A549 (cell line): ENCODE results near the gene VWF. TPM values are rescaled to one million over a fixed set of nuclear protein-coding genes. Genes with fewer than 3 reads are reported as not detected.
A peak's percentile ranks its signal among the peaks of the same experiment; 100 is the strongest.

ENCODE experiments used
- ATAC-seq, 2 experiments: fragments of 200-7000 bp in 1 of 2; fragments of >200 bp in 1 of 2; cut with Nextera tagmentation in 1 of 2; cut with Tn5 transposase in 1 of 2; 3 replicates each; pipeline versions ENCODE4 v1.8.0 to v1.9.1; 2018 to 2020; ENCODE audit warnings: mild to moderate bottlenecking in 1 of 2, moderate library complexity in 1 of 2
- CTCF ChIA-PET: fragments of 300-600 bp; sonication (Branson Sonifier 250); formaldehyde crosslinking; extraction: SDS; loops from one replicate; lab custom pipeline; 2021; ENCODE audit warnings: antibody characterized with exemption, inconsistent platforms; lab: Yijun Ruan, JAX
- POLR2A ChIA-PET: fragments of 350-600 bp; formaldehyde crosslinking; extraction: SDS; loops from one replicate; lab custom pipeline; 2021; ENCODE audit warnings: antibody characterized with exemption, inconsistent platforms; lab: Yijun Ruan, JAX
- DNase-seq, 2 experiments: peaks; one replicate each; pipeline versions ENCODE4 v3.0.0 to v3.0.0-alpha.2; 2011 to 2016; ENCODE audit warnings: low read depth in 1 of 2, low spot score in 1 of 2
- FAIRE-seq: peaks from 2 replicates; lab custom pipeline; 2011; peaks lifted over from hg19 to GRCh38; lab: Jason Lieb, UNC
- H3K27ac ChIP-seq, 2 experiments: fragments of >200 bp; sonication (Bioruptor Twin); formaldehyde crosslinking; 3 replicates each; pipeline ENCODE4 v1.5.1; 2016 to 2017
- H3K4me1 ChIP-seq: fragments of >200 bp; sonication (Bioruptor Twin); formaldehyde crosslinking; 3 replicates; pipeline ENCODE4 v1.6.1; 2016
- H3K4me2 ChIP-seq: fragments of >200 bp; sonication (Bioruptor Twin); formaldehyde crosslinking; 3 replicates; pipeline ENCODE4 v1.6.1; 2016
- H3K4me3 ChIP-seq: fragments of >200 bp; sonication (Bioruptor Twin); formaldehyde crosslinking; 3 replicates; pipeline ENCODE4 v1.5.1; 2016
- H3K9me3 ChIP-seq: fragments of >200 bp; sonication (Bioruptor Twin); formaldehyde crosslinking; 3 replicates; pipeline ENCODE4 v1.6.1; 2016
- ATOH8 ChIP-seq: fragments of 250-450 bp; sonication (Bioruptor Pico); IDR thresholded peaks from 2 replicates; pipeline ENCODE4 v1.5.0; 2020; ENCODE audit warnings: low read depth, mild to moderate bottlenecking, moderate library complexity
- EHF ChIP-seq: fragments of 250-450 bp; sonication (Bioruptor Pico); IDR thresholded peaks from 2 replicates; pipeline ENCODE4 v1.5.0; 2020; ENCODE audit warnings: mild to moderate bottlenecking
- FOSB ChIP-seq: fragments of 250-450 bp; sonication (Bioruptor Pico); IDR thresholded peaks from 2 replicates; pipeline ENCODE4 v1.5.0; 2020; ENCODE audit warnings: mild to moderate bottlenecking, moderate library complexity
- MAFK ChIP-seq: fragments of 450-650 bp; IDR thresholded peaks from 2 replicates; pipeline ENCODE4 v1.6.1; 2014; ENCODE audit not compliant: partially characterized antibody
- NFE2L2 ChIP-seq: fragments of 150-350 bp; conservative IDR thresholded peaks from 2 replicates; pipeline ENCODE4 v1.6.1; 2014; ENCODE audit warnings: low read length
- POLR2A ChIP-seq: IDR thresholded peaks from 2 replicates; pipeline ENCODE4 v1.6.1; 2012; ENCODE audit warnings: mild to moderate bottlenecking, low read length
- POLR2AphosphoS2 ChIP-seq: conservative IDR thresholded peaks from 2 replicates; pipeline ENCODE4 v1.6.1; 2012; ENCODE audit warnings: low read length, improper control_type of control experiment, inconsistent platforms
- RAD21 ChIP-seq, 2 experiments: fragments of >200 bp in 1 of 2; sonication (Bioruptor Twin) in 1 of 2; formaldehyde crosslinking in 1 of 2; IDR thresholded peaks in 1 of 2; conservative IDR thresholded peaks in 1 of 2; 2 replicates in 1 of 2; 3 replicates in 1 of 2; pipeline ENCODE4 v1.6.1; 2012 to 2018; ENCODE audit warnings: inconsistent platforms in 1 of 2
- REST ChIP-seq: fragments of 200-600 bp; sonication (generic); IDR thresholded peaks from 2 replicates; pipeline ENCODE4 v1.6.1; 2016; ENCODE audit warnings: antibody characterized with exemption, mild to moderate bottlenecking, moderate library complexity
- RFX5 ChIP-seq: fragments of 450-650 bp; IDR thresholded peaks from 2 replicates; pipeline ENCODE4 v1.7.1; 2014; ENCODE audit warnings: antibody characterized with exemption, mild to moderate bottlenecking, moderate library complexity
- SMC3 ChIP-seq: fragments of >200 bp; sonication (Bioruptor Twin); formaldehyde crosslinking; IDR thresholded peaks from 3 replicates; pipeline ENCODE4 v1.6.1; 2018; ENCODE audit warnings: inconsistent platforms
- WGBS: methylation state at CpG from one replicate; pipeline ENCODE4 v1.1.6; 2017; ENCODE audit errors: missing lambda C conversion rate; 5-methylcytosine and 5-hydroxymethylcytosine counted together
- polyA plus RNA-seq, 4 experiments: library from polyadenylated mRNA; depleted of rRNA in 3 of 4; stranded (reverse); fragments of >200 nt; fragmentation: RNase III in 1 of 4; extraction: RNeasy Plus Mini Kit Qiagen cat#74134 plus additional on column Dnase treatment in 1 of 4; gene quantifications; 2 replicates in 3 of 4; 3 replicates in 1 of 4; pipeline ENCODE4 v1.2.3, GENCODE V29; 2011 to 2017
- TF ChIP-seq, protein P1 (sequence below): IDR thresholded peaks from 2 replicates; pipeline ENCODE4 v1.6.1; 2012
- TF ChIP-seq, protein P2 (sequence below): fragments of >200 bp; sonication (Bioruptor Twin); formaldehyde crosslinking; IDR thresholded peaks from 2 replicates; pipeline ENCODE4 v1.6.1; 2016
- TF ChIP-seq, protein P3 (sequence below): fragments of 450-650 bp; IDR thresholded peaks from 2 replicates; pipeline ENCODE4 v1.6.1; 2014; ENCODE audit warnings: antibody characterized with exemption
- TF ChIP-seq, protein P4 (sequence below): fragments of >200 bp; sonication (Bioruptor Twin); formaldehyde crosslinking; IDR thresholded peaks from 3 replicates; pipeline ENCODE4 v1.5.1; 2016

Gene VWF
- polyA plus RNA-seq, 2 of the 4 experiments (the other 2 are of a cell fraction) = 0.01 TPM; not detected in 1

DNA sequence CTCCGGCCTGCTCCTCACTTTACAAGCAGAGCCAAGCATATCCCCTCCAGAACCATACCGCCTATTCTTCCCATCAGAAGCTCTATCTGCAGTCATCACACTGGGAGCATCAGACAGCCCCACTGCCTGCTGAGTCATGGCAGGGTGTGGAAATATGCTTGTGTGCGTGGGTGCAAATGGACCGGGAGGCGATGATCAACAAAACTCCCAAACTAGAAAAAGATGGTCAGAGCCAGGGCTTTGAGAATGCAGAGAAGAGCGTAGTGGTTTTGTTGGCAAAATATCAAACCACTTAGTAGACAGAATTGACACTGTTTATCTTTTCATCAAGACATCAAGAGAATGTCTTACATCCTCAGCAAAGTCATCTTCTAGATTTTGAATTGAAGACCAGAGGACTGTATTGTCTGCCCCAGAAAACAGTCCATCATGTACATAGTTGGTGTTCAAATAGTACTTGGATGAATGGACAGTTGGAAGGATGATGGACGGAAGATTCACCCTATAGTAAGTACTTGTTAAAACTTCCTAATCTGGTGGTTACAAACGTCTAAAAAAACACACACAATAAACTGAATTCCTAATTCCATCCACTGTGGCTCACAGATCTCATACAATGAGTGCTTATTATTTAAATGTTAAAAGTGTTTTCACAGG is 54.9 kb downstream of the VWF start:
- H3K9me3 ChIP-seq = no peaks in the 10 kb centered on the region
- CTCF ChIA-PET = interaction anchor here (0.7 to 11.6 kb wide), 8 partner anchors 11 to 216 kb away, joined by 3 to 144 read pairs (median 8); no protein-coding TSS in a partner anchor
- TF ChIP-seq NFE2L2 = peak; percentile 36; the same call in 1 of the 2 replicates
- no peak for TF ChIP-seq ATOH8 (CRISPR knock-in tag)
- TF ChIP-seq MAFK = peak; percentile 36
- no peak for TF ChIP-seq POLR2AphosphoS2
- no peak for TF ChIP-seq FOSB (CRISPR knock-in tag)
- TF ChIP-seq, protein P1, sequence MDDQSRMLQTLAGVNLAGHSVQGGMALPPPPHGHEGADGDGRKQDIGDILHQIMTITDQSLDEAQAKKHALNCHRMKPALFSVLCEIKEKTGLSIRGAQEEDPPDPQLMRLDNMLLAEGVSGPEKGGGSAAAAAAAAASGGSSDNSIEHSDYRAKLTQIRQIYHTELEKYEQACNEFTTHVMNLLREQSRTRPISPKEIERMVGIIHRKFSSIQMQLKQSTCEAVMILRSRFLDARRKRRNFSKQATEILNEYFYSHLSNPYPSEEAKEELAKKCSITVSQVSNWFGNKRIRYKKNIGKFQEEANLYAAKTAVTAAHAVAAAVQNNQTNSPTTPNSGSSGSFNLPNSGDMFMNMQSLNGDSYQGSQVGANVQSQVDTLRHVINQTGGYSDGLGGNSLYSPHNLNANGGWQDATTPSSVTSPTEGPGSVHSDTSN = no peak
- peak overlapping the region in 1 of 2 experiments; percentile 44; a peak in 2 of 6 replicates for H3K27ac ChIP-seq
- DNase-seq (no peak), FAIRE-seq (no peak), ATAC-seq (no peak)
- 0 out of 3 replicates have a peak, but pooled peaks cover 4% of the 10 kb centered on the region for H3K4me1 ChIP-seq
- POLR2A ChIA-PET = interaction anchor here (1.0 kb wide), 1 partner anchor 23 kb away, joined by 3 read pairs; no protein-coding TSS in a partner anchor
- WGBS = 57% methylated on average over 8 of the region's 8 CpGs
- H3K4me2 ChIP-seq = no peak overlapping the region
- no peak overlapping the region for H3K4me3 ChIP-seq

DNA sequence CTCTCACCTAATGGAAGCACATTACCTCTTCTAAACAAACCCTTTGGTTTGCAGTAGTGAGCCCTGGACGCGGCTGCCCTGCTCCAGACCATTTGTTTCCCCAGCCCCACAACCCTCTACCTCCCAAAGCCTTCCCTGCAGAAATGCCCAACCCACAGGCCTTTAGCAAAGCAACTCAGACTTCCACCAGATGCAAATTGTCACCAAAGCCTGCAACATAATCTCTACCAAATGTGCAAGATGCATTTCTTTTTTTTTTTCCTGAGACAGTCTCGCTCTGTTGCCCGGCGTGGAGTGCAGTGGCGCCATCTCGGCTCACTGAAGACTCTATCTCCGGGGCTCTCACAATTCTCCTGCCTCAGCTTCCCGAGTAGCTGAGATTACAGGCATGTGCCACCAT is 56.2 kb downstream of the VWF start:
- FAIRE-seq (no peak), DNase-seq (no peak), ATAC-seq (no peak)
- CTCF ChIA-PET = interaction anchor here (0.7 to 11.6 kb wide), 15 partner anchors 10 to 1742 kb away, joined by 3 to 144 read pairs (median 5); partner anchors contain the start of gene CD9
- WGBS = 94% methylated on average over 9 of the region's 9 CpGs
- no peak overlapping the region for H3K4me3 ChIP-seq
- POLR2A ChIA-PET = interaction anchor here (1.2 kb wide), 1 partner anchor 210 kb away, joined by 7 read pairs; no protein-coding TSS in a partner anchor
- TF ChIP-seq EHF (CRISPR knock-in tag) = no peak
- TF ChIP-seq, protein P2, sequence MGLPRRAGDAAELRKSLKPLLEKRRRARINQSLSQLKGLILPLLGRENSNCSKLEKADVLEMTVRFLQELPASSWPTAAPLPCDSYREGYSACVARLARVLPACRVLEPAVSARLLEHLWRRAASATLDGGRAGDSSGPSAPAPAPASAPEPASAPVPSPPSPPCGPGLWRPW = no peak
- no peak for TF ChIP-seq MAFK
- TF ChIP-seq, protein P3, sequence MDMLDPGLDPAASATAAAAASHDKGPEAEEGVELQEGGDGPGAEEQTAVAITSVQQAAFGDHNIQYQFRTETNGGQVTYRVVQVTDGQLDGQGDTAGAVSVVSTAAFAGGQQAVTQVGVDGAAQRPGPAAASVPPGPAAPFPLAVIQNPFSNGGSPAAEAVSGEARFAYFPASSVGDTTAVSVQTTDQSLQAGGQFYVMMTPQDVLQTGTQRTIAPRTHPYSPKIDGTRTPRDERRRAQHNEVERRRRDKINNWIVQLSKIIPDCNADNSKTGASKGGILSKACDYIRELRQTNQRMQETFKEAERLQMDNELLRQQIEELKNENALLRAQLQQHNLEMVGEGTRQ = no peak
- TF ChIP-seq REST = no peak
- no peak for TF ChIP-seq RFX5
- TF ChIP-seq, all 56 proteins: peak for 0
- H3K9me3 ChIP-seq = no peaks in the 10 kb centered on the region
- 0 out of 3 replicates have a peak, but pooled peaks cover 4% of the 10 kb centered on the region for H3K4me1 ChIP-seq
- H3K27ac ChIP-seq = no peak overlapping the region
- no peak overlapping the region for H3K4me2 ChIP-seq

- FAIRE-seq = no peak
- ChIA-PET CTCF (interaction anchor here (0.7 to 11.6 kb wide), 18 partner anchors 9 to 1741 kb away, joined by 3 to 144 read pairs (median 5); partner anchors contain the start of gene CD9), POLR2A (interaction anchor here (0.9 to 1.2 kb wide), 2 partner anchors 211 to 269 kb away, joined by 3 to 7 read pairs; no protein-coding TSS in a partner anchor)
- H3K4me1 ChIP-seq = 0 out of 3 replicates have a peak, but pooled peaks cover 4% of the 10 kb centered on the region
- no peak overlapping the region for H3K4me2 ChIP-seq
- no peak overlapping the region for H3K27ac ChIP-seq
- WGBS = 43% methylated on average over 16 of the region's 16 CpGs
- no peaks in the 10 kb centered on the region for H3K9me3 ChIP-seq
- no peak overlapping the region for H3K4me3 ChIP-seq
- TF ChIP-seq POLR2A (no peak), RAD21 (conservative IDR thresholded peaks at IDR 0.05 in 1 of 2, IDR thresholded peaks at IDR 0.05 in 1 of 2) (peak; percentile 60 to 80), SMC3 (peak; percentile 65)
- TF ChIP-seq, protein P4, sequence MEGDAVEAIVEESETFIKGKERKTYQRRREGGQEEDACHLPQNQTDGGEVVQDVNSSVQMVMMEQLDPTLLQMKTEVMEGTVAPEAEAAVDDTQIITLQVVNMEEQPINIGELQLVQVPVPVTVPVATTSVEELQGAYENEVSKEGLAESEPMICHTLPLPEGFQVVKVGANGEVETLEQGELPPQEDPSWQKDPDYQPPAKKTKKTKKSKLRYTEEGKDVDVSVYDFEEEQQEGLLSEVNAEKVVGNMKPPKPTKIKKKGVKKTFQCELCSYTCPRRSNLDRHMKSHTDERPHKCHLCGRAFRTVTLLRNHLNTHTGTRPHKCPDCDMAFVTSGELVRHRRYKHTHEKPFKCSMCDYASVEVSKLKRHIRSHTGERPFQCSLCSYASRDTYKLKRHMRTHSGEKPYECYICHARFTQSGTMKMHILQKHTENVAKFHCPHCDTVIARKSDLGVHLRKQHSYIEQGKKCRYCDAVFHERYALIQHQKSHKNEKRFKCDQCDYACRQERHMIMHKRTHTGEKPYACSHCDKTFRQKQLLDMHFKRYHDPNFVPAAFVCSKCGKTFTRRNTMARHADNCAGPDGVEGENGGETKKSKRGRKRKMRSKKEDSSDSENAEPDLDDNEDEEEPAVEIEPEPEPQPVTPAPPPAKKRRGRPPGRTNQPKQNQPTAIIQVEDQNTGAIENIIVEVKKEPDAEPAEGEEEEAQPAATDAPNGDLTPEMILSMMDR = peak; percentile 53
- ATAC-seq = peak; percentile 75 to 76; a peak in 5 of 6 replicates
- DNase-seq = peak; percentile 69 to 84
Observed at GRCh38 chr12:6067152-6067916, 57.1 kb downstream of the VWF start.
